Esophagus muscularis mucosa (tissue), 4 donors: ENCODE results near the gene MAP7. TPM values are rescaled to one million over a fixed set of nuclear protein-coding genes. Genes with fewer than 3 reads are reported as not detected.

Experiments used
- DNase-seq: peaks from one replicate; pipeline ENCODE4 v3.0.0-alpha.2; 2017; ENCODE audit errors: extremely low spot score
- H3K27ac ChIP-seq, 4 donors: fragments of 200-600 bp; sonication (generic); replicated peaks in 1 of 4; 1 replicate in 3 of 4; 2 replicates in 1 of 4; pipeline ENCODE4 v1.5.1; 2016 to 2019; ENCODE audit warnings: mild to moderate bottlenecking in 1 of 4
- H3K27me3 ChIP-seq, 4 donors: fragments of 200-600 bp; sonication (generic); one replicate each; pipeline versions ENCODE4 v1.5.1 to v1.6.0; 2016 to 2019
- H3K36me3 ChIP-seq, 4 donors: fragments of 200-600 bp; sonication (generic); one replicate each; pipeline ENCODE4 v1.5.1; 2016 to 2019
- H3K4me1 ChIP-seq, 4 donors: fragments of 200-600 bp; sonication (generic); one replicate each; pipeline ENCODE4 v1.5.1; 2016 to 2019
- H3K4me3 ChIP-seq, 4 donors: fragments of 200-600 bp; sonication (generic); 1 replicate in 2 of 4; 2 replicates in 2 of 4; pipeline ENCODE4 v1.5.1; 2016 to 2019; ENCODE audit warnings: mild to moderate bottlenecking in 4 of 4, moderate library complexity in 1 of 4
- H3K9me3 ChIP-seq, 4 donors: fragments of 200-600 bp; sonication (generic); 1 replicate in 3 of 4; 2 replicates in 1 of 4; pipeline ENCODE4 v1.5.1; 2016 to 2019
- EP300 ChIP-seq: sonication (generic); formaldehyde crosslinking; IDR thresholded peaks from one replicate; pipeline ENCODE4 v1.6.1; 2017; ENCODE audit warnings: antibody characterized with exemption
- POLR2A ChIP-seq: fragments of 450-650 bp; IDR thresholded peaks from one replicate; pipeline ENCODE4 v1.6.1; 2017; ENCODE audit warnings: antibody characterized with exemption, moderate library complexity, mild to moderate bottlenecking, low read depth
- POLR2AphosphoS5 ChIP-seq, 2 donors: sonication (generic); formaldehyde crosslinking; IDR thresholded peaks; one replicate each; pipeline ENCODE4 v1.6.1; 2017; ENCODE audit warnings: antibody characterized with exemption in 2 of 2
- WGBS: methylation state at CpG from one replicate; pipeline ENCODE4 v1.1.5; 2018; 5-methylcytosine and 5-hydroxymethylcytosine counted together
- intact Hi-C: fragments of 100-400 bp; cut with DNase I; formaldehyde crosslinking; loops from one replicate; pipeline ENCODE4 v1.15.1; 2023
- total RNA-seq, 4 donors: library from RNA; depleted of rRNA; stranded (reverse); fragments of >200 nt; gene quantifications; one replicate each; pipeline versions ENCODE4 v1.1.0 to v1.2.1, GENCODE V29; 2016
- TF ChIP-seq, protein P1 (sequence below), 3 experiments: fragments of 200-600 bp in 2 of 3; fragments of 450-650 bp in 1 of 3; sonication (generic) in 2 of 3; IDR thresholded peaks; one replicate each; pipeline ENCODE4 v1.5.1; 2017 to 2019; ENCODE audit warnings: antibody characterized with exemption in 3 of 3, mild to moderate bottlenecking in 2 of 3, moderate library complexity in 1 of 3

The MAP7 gene
- total RNA-seq, 4 donors from 2014 or later: 1.7 to 2.9 (median 2.0) TPM

DNA sequence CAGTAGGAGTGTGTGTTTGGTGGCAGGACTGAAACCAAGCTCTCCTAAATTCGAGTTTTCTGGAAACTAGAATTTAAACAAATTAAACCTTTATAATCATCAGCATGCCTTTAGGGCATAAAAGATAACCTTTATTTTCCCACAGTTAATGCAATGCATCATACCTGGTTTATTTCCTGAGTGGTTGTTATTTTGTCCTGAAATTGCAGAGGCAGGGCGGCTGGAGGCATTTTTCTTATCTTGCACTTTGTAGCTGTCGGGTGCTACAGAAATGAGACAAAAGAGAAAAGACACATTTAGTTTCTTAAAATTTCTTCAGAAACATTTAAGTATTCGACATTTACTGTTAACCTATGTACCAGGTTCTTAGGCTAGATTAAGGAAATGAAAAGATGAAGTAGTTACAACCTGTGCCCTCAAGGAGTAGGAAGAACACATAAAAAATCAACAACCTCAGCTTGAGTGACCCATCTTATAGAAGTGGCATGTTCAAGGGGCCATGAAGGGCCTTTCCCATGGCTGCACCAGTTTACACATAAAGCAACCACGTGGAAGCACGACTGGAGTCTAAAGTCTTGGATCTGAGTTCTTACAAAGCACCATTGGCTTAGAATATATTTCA is 128.6 kb downstream of the MAP7 start:
- TF ChIP-seq POLR2A: no peak
- TF ChIP-seq POLR2AphosphoS5 (IDR thresholded peaks at IDR 0.05): no peak
- no peak for TF ChIP-seq EP300
- TF ChIP-seq, protein P1, sequence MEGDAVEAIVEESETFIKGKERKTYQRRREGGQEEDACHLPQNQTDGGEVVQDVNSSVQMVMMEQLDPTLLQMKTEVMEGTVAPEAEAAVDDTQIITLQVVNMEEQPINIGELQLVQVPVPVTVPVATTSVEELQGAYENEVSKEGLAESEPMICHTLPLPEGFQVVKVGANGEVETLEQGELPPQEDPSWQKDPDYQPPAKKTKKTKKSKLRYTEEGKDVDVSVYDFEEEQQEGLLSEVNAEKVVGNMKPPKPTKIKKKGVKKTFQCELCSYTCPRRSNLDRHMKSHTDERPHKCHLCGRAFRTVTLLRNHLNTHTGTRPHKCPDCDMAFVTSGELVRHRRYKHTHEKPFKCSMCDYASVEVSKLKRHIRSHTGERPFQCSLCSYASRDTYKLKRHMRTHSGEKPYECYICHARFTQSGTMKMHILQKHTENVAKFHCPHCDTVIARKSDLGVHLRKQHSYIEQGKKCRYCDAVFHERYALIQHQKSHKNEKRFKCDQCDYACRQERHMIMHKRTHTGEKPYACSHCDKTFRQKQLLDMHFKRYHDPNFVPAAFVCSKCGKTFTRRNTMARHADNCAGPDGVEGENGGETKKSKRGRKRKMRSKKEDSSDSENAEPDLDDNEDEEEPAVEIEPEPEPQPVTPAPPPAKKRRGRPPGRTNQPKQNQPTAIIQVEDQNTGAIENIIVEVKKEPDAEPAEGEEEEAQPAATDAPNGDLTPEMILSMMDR (IDR thresholded peaks at IDR 0.05): no peak
- Histone ChIP-seq H3K27me3 (no peaks in the 10 kb centered on the region), H3K4me1 (no peaks in the 10 kb centered on the region), H3K27ac (no peak overlapping the region), H3K9me3 (no peaks in the 10 kb centered on the region), H3K4me3 (no peak overlapping the region), H3K36me3 (no peaks in the 10 kb centered on the region)
- 92% methylated on average over 6 of the region's 6 CpGs for WGBS
- intact Hi-C loops: no loop called here
- no peak for DNase-seq

DNA sequence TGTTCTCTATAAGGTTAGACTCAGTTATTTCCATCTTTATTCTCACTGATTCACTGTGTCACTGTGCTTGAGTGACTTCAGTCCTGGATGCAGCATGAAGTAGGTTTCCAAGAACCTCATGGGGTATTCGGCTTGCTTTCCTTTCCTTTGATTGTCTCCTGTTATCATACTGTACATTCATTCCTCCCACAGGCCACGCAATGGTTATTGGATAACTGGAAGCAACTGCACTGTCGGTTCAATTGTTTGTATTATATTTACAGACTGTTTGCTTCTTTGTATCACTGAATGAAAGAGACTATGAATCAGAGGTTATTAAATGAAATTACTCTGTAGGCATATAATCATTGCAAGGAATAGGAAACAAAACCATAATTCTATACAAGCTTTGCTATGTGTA is 129.4 kb downstream of the MAP7 start:
- no peaks in the 10 kb centered on the region for H3K9me3 ChIP-seq
- no peak for DNase-seq
- no peaks in the 10 kb centered on the region for H3K27me3 ChIP-seq
- intact Hi-C loops: no loop called here
- WGBS: 77% methylated on average over 3 of the region's 3 CpGs
- no peaks in the 10 kb centered on the region for H3K4me1 ChIP-seq
- no peak for TF ChIP-seq POLR2A
- H3K36me3 ChIP-seq: no peaks in the 10 kb centered on the region
- H3K27ac ChIP-seq: no peak overlapping the region
- no peak overlapping the region for H3K4me3 ChIP-seq

DNA sequence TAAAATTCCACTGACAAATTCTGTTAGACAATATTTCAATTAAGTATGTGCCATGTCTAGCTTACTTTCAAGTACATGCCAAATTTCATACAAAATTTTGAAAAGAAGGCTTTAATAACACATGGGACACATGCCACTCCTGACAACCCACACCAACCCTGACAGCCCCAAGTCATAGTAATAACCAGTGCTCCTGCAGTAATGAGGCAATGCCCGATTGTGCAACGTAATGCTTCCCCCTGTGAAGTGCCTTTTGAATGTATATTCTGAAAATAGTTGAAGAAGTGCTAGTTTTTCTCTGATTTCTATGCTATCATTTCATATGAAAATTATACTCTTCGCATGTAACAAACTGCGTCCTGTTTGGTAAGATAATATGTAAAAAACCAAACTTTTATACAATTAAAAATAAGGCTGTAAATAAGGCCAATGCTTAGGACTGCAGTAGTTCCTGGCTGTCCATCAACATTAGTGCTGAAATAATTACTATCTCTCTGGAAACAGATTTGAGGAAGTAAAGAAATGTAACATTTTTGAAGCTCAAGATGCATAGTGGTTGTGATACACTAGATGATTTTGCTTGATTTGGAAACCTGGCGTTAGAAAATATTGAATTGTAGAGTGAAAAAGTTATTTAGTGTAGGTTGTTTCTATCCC is 134.7 kb downstream of the MAP7 start:
- H3K4me1 ChIP-seq: no peaks in the 10 kb centered on the region
- no peaks in the 10 kb centered on the region for H3K9me3 ChIP-seq
- no peaks in the 10 kb centered on the region for H3K27me3 ChIP-seq
- H3K36me3 ChIP-seq: no peaks in the 10 kb centered on the region
- TF ChIP-seq EP300 (no peak), POLR2A (no peak), POLR2AphosphoS5 (IDR thresholded peaks at IDR 0.05) (no peak)
- TF ChIP-seq, protein P1 (IDR thresholded peaks at IDR 0.05): no peak
- intact Hi-C loops: no loop called here
- 82% methylated on average over 5 of the region's 5 CpGs for WGBS
- no peak overlapping the region for H3K27ac ChIP-seq
- H3K4me3 ChIP-seq: no peak overlapping the region
- DNase-seq: no peak

DNA sequence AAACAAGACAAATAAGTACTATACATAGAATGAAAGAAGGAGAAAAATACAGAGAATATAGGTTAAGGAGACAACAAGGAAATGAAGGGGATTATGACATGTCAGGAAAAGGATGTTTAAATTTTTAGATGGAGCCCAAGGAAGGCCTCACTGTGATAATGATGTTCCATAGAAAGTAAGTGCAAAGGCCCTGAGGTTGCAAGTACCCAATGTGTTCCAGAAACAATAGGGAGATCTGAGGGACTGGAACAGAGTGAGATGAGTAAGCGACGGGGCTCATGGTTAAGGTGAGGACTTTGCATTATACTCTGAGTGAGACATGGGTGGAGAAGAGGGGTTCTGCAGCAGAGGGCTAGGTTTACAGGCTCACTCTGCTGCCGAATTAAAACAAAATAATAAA is 137.8 kb downstream of the MAP7 start:
- intact Hi-C loops: no loop called here
- TF ChIP-seq POLR2A: no peak
- TF ChIP-seq, protein P1 (IDR thresholded peaks at IDR 0.05): no peak
- TF ChIP-seq EP300: no peak
- no peak for TF ChIP-seq POLR2AphosphoS5 (IDR thresholded peaks at IDR 0.05)
- no peaks in the 10 kb centered on the region for H3K36me3 ChIP-seq
- H3K9me3 ChIP-seq: no peaks in the 10 kb centered on the region
- no peaks in the 10 kb centered on the region for H3K27me3 ChIP-seq
- WGBS: 92% methylated on average over 3 of the region's 3 CpGs
- no peak for DNase-seq
- H3K4me1 ChIP-seq: no peaks in the 10 kb centered on the region
- no peak overlapping the region for H3K4me3 ChIP-seq
- no peak overlapping the region for H3K27ac ChIP-seq

DNA sequence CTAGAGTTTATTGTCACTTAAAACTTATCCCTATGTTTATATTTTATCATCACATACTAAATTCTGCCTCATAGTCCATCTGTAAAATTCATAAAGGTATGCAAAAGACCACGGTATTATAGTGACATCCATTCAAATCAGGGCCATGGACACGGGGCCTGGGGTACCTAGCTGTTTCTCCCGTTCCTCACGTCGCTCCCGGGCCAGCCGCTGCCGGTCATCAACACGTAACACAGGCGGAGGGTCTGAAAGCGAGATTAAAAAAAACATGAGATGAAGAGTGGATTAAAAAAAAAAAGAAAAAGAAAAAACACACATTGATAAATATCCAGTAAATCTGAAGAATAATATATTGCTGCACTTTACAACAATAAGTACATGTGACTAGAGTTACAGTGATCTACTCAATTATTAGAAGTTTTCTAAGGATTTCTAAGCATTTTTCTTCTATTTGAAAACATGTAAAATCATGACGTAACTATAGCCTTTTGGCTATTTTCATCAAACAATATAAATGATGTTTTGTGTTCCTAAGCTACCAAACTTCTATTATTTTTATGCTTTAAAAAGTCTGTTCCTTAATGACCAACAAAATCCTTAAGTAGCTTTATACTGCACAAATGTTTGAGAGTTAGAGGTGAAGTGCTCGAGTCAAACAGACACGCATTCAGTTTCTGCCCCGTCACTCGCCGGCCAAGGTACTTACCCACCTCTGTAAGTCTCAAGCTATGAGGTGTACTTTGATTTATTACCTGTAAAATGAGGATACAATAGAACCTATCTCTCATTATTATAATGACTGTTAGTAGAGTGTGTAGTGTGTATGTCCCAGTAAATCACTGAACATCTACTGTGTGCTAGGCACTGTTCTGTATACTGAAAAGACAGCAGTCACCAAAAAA is 138.5 kb downstream of the MAP7 start:
- Histone ChIP-seq H3K4me1 (no peaks in the 10 kb centered on the region), H3K27ac (no peak overlapping the region), H3K9me3 (no peaks in the 10 kb centered on the region), H3K36me3 (no peaks in the 10 kb centered on the region), H3K4me3 (no peak overlapping the region), H3K27me3 (no peaks in the 10 kb centered on the region)
- 96% methylated on average over 17 of the region's 17 CpGs for WGBS
- DNase-seq: no peak
- no peak for TF ChIP-seq POLR2AphosphoS5 (IDR thresholded peaks at IDR 0.05)
- TF ChIP-seq EP300: no peak
- TF ChIP-seq, protein P1 (IDR thresholded peaks at IDR 0.05): no peak
- TF ChIP-seq POLR2A: no peak
- intact Hi-C loops: no loop called here
